Parathyroid adenoma (tissue), 2 donors: ENCODE data around the gene CDKN2AIP.

Experiments used
- H2AFZ ChIP-seq: fragments of 300-600 bp; sonication (generic); one replicate; pipeline ENCODE4 v1.7.0; 2017; ENCODE audit warnings: antibody characterized with exemption, mild to moderate bottlenecking
- H3K27ac ChIP-seq: fragments of 300-600 bp; sonication (generic); one replicate; pipeline ENCODE4 v1.7.0; 2017
- H3K27me3 ChIP-seq: fragments of 300-600 bp; sonication (generic); one replicate; pipeline ENCODE4 v1.7.0; 2017; ENCODE audit warnings: low read length; ENCODE audit not compliant: control insufficient read depth, insufficient read depth
- H3K36me3 ChIP-seq: fragments of 300-600 bp; sonication (generic); one replicate; pipeline ENCODE4 v1.7.0; 2017; ENCODE audit warnings: low read length; ENCODE audit not compliant: control insufficient read depth, insufficient read depth
- H3K4me1 ChIP-seq: fragments of 300-600 bp; sonication (generic); one replicate; pipeline ENCODE4 v1.7.0; 2017; ENCODE audit warnings: control low read depth
- H3K4me2 ChIP-seq: fragments of 300-600 bp; sonication (generic); one replicate; pipeline ENCODE4 v1.7.0; 2017; ENCODE audit warnings: low read length
- H3K4me3 ChIP-seq: fragments of 300-600 bp; sonication (generic); one replicate; pipeline ENCODE4 v1.7.0; 2017; ENCODE audit warnings: low read depth, low read length
- H3K79me2 ChIP-seq: fragments of 300-600 bp; sonication (generic); one replicate; pipeline ENCODE4 v1.7.0; 2017; ENCODE audit warnings: control low read depth
- H3K9ac ChIP-seq: fragments of 300-600 bp; sonication (generic); one replicate; pipeline ENCODE4 v1.7.0; 2017; ENCODE audit warnings: mild to moderate bottlenecking
- H3K9me3 ChIP-seq: fragments of 300-600 bp; sonication (generic); one replicate; pipeline ENCODE4 v1.7.0; 2017; ENCODE audit warnings: low read length; ENCODE audit not compliant: control insufficient read depth
- CTCF ChIP-seq: fragments of 300-600 bp; sonication (generic); IDR thresholded peaks from one replicate; pipeline ENCODE4 v1.7.0; 2017; ENCODE audit warnings: antibody characterized with exemption, mild to moderate bottlenecking
- donor health status: primary hyperparathyroidism.

Gene CDKN2AIP

GRCh38 chr4:183411291-183411861 lies 33.1 kb upstream of the CDKN2AIP start:
- Histone ChIP-seq H3K27ac (no peak overlapping the region), H3K4me1 (no peaks in the 10 kb centered on the region), H3K4me3 (no peak overlapping the region), H3K4me2 (no peak overlapping the region), H3K27me3 (no peaks in the 10 kb centered on the region), H3K9ac (no peak overlapping the region), H3K36me3 (no peaks in the 10 kb centered on the region), H3K9me3 (no peaks in the 10 kb centered on the region), H2AFZ (no peak overlapping the region), H3K79me2 (no peaks in the 10 kb centered on the region)
- TF ChIP-seq CTCF: no peak

GRCh38 chr4:183412821-183413220 lies 31.6 kb upstream of the CDKN2AIP start:
- no peaks in the 10 kb centered on the region for H3K79me2 ChIP-seq
- TF ChIP-seq CTCF: no peak
- H3K4me3 ChIP-seq: no peak overlapping the region
- H3K9me3 ChIP-seq: no peaks in the 10 kb centered on the region
- no peaks in the 10 kb centered on the region for H3K4me1 ChIP-seq
- H3K27me3 ChIP-seq: no peaks in the 10 kb centered on the region
- H3K4me2 ChIP-seq: no peak overlapping the region
- H3K9ac ChIP-seq: no peak overlapping the region
- H2AFZ ChIP-seq: no peak overlapping the region
- H3K27ac ChIP-seq: no peak overlapping the region
- no peaks in the 10 kb centered on the region for H3K36me3 ChIP-seq

- Histone ChIP-seq H3K27me3 (no peaks in the 10 kb centered on the region), H3K4me3 (no peak overlapping the region), H3K4me1 (no peaks in the 10 kb centered on the region), H2AFZ (no peak overlapping the region), H3K79me2 (no peaks in the 10 kb centered on the region), H3K27ac (no peak overlapping the region), H3K36me3 (no peaks in the 10 kb centered on the region), H3K4me2 (no peak overlapping the region), H3K9ac (no peak overlapping the region), H3K9me3 (no peaks in the 10 kb centered on the region)
- TF ChIP-seq CTCF: no peak
These were observed 30.9 kb upstream of the CDKN2AIP start for GRCh38 chr4:183413234-183414200.

GRCh38 chr4:183416879-183417755 lies 27.3 kb upstream of the CDKN2AIP start:
- Histone ChIP-seq H3K27me3 (no peaks in the 10 kb centered on the region), H3K27ac (no peak overlapping the region), H3K4me1 (no peaks in the 10 kb centered on the region), H2AFZ (no peak overlapping the region), H3K4me2 (no peak overlapping the region), H3K36me3 (no peaks in the 10 kb centered on the region), H3K9ac (no peak overlapping the region), H3K4me3 (no peak overlapping the region), H3K79me2 (no peaks in the 10 kb centered on the region), H3K9me3 (no peaks in the 10 kb centered on the region)
- TF ChIP-seq CTCF: no peak
